MCF 10A (cell line): ENCODE measurements around the gene FAM110D. TPM values are rescaled to one million over a fixed set of nuclear protein-coding genes. Genes with fewer than 3 reads are reported as not detected.

ENCODE experiments used
- BruUV-seq: library from RNA; stranded (reverse); fragments of 400-500 nt; replicated peaks from 2 replicates; lab custom pipeline; 2021; lab: Mats Ljungman, UMichigan
- CTCF ChIA-PET: fragments of 300-600 bp; sonication (Branson Sonifier 250); formaldehyde crosslinking; extraction: SDS; loops from one replicate; lab custom pipeline; 2021; ENCODE audit warnings: antibody characterized with exemption, inconsistent platforms; lab: Yijun Ruan, JAX
- POLR2A ChIA-PET: fragments of 300-600, 350-650 bp; sonication (Branson Sonifier 250); formaldehyde crosslinking; extraction: SDS; loops from one replicate; lab custom pipeline; 2020; ENCODE audit warnings: antibody characterized with exemption, inconsistent platforms; lab: Yijun Ruan, JAX
- DNase-seq: peaks from one replicate; pipeline ENCODE4 v3.0.0-alpha.2; 2018; ENCODE audit not compliant: unreplicated experiment
- H3K27ac Mint-ChIP-seq: one replicate; pipeline ENCODE4 v1.8.0; 2022; ENCODE audit warnings: mild to moderate bottlenecking, low read depth, mixed read lengths; ENCODE audit not compliant: unreplicated experiment
- H3K27me3 Mint-ChIP-seq: one replicate; pipeline ENCODE4 v1.8.0; 2022; ENCODE audit warnings: mixed read lengths; ENCODE audit not compliant: insufficient read depth, unreplicated experiment
- H3K36me3 Mint-ChIP-seq: one replicate; pipeline ENCODE4 v1.8.0; 2022; ENCODE audit warnings: mild to moderate bottlenecking, moderate library complexity, mixed read lengths; ENCODE audit not compliant: insufficient read depth, unreplicated experiment
- H3K4me1 Mint-ChIP-seq: one replicate; pipeline ENCODE4 v1.8.0; 2022; ENCODE audit warnings: mixed read lengths; ENCODE audit not compliant: insufficient read depth, unreplicated experiment
- H3K4me3 Mint-ChIP-seq: one replicate; pipeline ENCODE4 v1.8.0; 2022; ENCODE audit warnings: mild to moderate bottlenecking, moderate library complexity, mixed read lengths; ENCODE audit not compliant: unreplicated experiment
- H3K9me3 Mint-ChIP-seq: one replicate; pipeline ENCODE4 v1.8.0; 2022; ENCODE audit warnings: mixed read lengths; ENCODE audit not compliant: unreplicated experiment
- CTCF ChIP-seq: fragments of 200-600 bp; IDR thresholded peaks from one replicate; pipeline ENCODE4 v1.8.0; 2022; ENCODE audit warnings: antibody characterized with exemption, mild to moderate bottlenecking; ENCODE audit not compliant: unreplicated experiment
- intact Hi-C: fragments of 100-400 bp; cut with micrococcal nuclease; formaldehyde crosslinking; loops from 2 replicates; pipeline ENCODE4 v1.14.1; 2022
- total RNA-seq: library from RNA; stranded (reverse); gene quantifications from 2 replicates; pipeline ENCODE4 v1.2.3, GENCODE V29; 2022

The FAM110D gene
- total RNA-seq, 1 experiment from 2014 or later: not detected

GRCh38 chr1:26145960-26146294 lies 13.0 kb upstream of the FAM110D start:
- intact Hi-C loops: loop anchor here (1.0 kb wide), 3 partner anchors 36 to 110 kb away; no protein-coding TSS in a partner anchor
- H3K4me3 Mint-ChIP-seq: no peak overlapping the region
- no peaks in the 10 kb centered on the region for H3K4me1 Mint-ChIP-seq
- no peaks in the 10 kb centered on the region for H3K9me3 Mint-ChIP-seq
- ChIA-PET POLR2A (interaction anchor here (0.6 to 4.4 kb wide), 3 partner anchors 35 to 43 kb away, joined by 3 to 29 read pairs (median 10); partner anchors contain the start of gene PDIK1L), CTCF (interaction anchor here (0.6 to 6.0 kb wide), 21 partner anchors 9 to 1297 kb away, joined by 3 to 75 read pairs (median 7); partner anchors contain the start of genes CEP85, FAM110D and PDIK1L)
- H3K27ac Mint-ChIP-seq: no peak overlapping the region
- H3K36me3 Mint-ChIP-seq: no peaks in the 10 kb centered on the region
- DNase-seq: no peak
- peaks cover 12% of the 10 kb centered on the region for H3K27me3 Mint-ChIP-seq
- TF ChIP-seq CTCF: no peak
- BruUV-seq: no TSS peak

- Mint-ChIP-seq H3K4me3 (no peak overlapping the region), H3K9me3 (no peaks in the 10 kb centered on the region), H3K27me3 (peaks cover 12% of the 10 kb centered on the region), H3K4me1 (no peaks in the 10 kb centered on the region), H3K27ac (no peak overlapping the region), H3K36me3 (no peaks in the 10 kb centered on the region)
- intact Hi-C loops: no loop called here
- POLR2A ChIA-PET: no interaction called here
- DNase-seq: no peak
- TF ChIP-seq CTCF: no peak
- no TSS peak for BruUV-seq
- CTCF ChIA-PET: interaction anchor here (0.6 kb wide), 1 partner anchor 236 kb away, joined by 3 read pairs; no protein-coding TSS in a partner anchor
These were observed 10.0 kb upstream of the FAM110D start for GRCh38 chr1:26148887-26149286.

GRCh38 chr1:26153966-26154532 lies 4.8 kb upstream of the FAM110D start:
- no peak overlapping the region for H3K4me3 Mint-ChIP-seq
- ChIA-PET POLR2A (interaction anchor here (0.6 kb wide), 1 partner anchor 31 kb away, joined by 3 read pairs; no protein-coding TSS in a partner anchor), CTCF (no interaction called here)
- no peaks in the 10 kb centered on the region for H3K27me3 Mint-ChIP-seq
- H3K36me3 Mint-ChIP-seq: no peaks in the 10 kb centered on the region
- TF ChIP-seq CTCF: no peak
- H3K4me1 Mint-ChIP-seq: no peaks in the 10 kb centered on the region
- no peaks in the 10 kb centered on the region for H3K9me3 Mint-ChIP-seq
- no TSS peak for BruUV-seq
- intact Hi-C loops: no loop called here
- H3K27ac Mint-ChIP-seq: no peak overlapping the region
- no peak for DNase-seq

GRCh38 chr1:26154750-26155149 lies 4.1 kb upstream of the FAM110D start:
- H3K4me3 Mint-ChIP-seq: no peak overlapping the region

More at GRCh38 chr1:26154750-26155149, 4.1 kb upstream of the FAM110D start:
- no peaks in the 10 kb centered on the region for H3K4me1 Mint-ChIP-seq
- no peak for TF ChIP-seq CTCF
- H3K36me3 Mint-ChIP-seq: no peaks in the 10 kb centered on the region
- no peak overlapping the region for H3K27ac Mint-ChIP-seq
- ChIA-PET CTCF (interaction anchor here (1.0 to 1.8 kb wide), 2 partner anchors 10 to 15 kb away, joined by 3 to 9 read pairs; partner anchors contain the start of gene ZNF593), POLR2A (no interaction called here)
- no TSS peak for BruUV-seq
- no peak for DNase-seq
- H3K9me3 Mint-ChIP-seq: no peaks in the 10 kb centered on the region
- no peaks in the 10 kb centered on the region for H3K27me3 Mint-ChIP-seq
- intact Hi-C loops: no loop called here
